RPMI8226 (cell line): ENCODE results near the gene CRACDL.
A peak's percentile ranks its signal among the peaks of the same experiment; 100 is the strongest.
"Not testable (repeated sequence)": the region's sequence is repeated elsewhere in the genome, so short reads cannot be mapped to it uniquely, and the experiment has no call there.

ENCODE experiments used
- DNase-seq: peaks from one replicate; pipeline ENCODE4 v3.0.0-alpha.2; 2015

CRACDL gene

DNA sequence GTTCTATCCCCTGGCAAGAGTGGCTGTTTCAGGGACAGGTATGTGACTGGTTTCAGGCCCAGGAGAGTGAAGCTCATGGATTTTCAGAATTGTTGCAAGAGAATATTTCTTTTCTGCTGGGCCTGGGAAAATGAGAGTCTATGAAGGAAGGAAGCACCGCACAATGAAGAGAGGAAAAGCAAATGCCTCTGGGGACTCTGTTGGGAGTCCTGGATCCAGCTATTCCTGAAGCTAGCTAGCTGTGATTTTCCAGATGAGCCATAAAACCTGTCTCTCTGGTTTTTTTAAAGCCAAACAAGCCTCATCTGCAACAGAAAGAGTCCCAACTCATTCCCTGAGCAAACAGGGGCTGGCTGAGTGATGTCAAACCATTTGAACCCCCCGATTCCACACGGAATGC, 53.7 kb downstream of the CRACDL start:
- DNase-seq = no peak

DNA sequence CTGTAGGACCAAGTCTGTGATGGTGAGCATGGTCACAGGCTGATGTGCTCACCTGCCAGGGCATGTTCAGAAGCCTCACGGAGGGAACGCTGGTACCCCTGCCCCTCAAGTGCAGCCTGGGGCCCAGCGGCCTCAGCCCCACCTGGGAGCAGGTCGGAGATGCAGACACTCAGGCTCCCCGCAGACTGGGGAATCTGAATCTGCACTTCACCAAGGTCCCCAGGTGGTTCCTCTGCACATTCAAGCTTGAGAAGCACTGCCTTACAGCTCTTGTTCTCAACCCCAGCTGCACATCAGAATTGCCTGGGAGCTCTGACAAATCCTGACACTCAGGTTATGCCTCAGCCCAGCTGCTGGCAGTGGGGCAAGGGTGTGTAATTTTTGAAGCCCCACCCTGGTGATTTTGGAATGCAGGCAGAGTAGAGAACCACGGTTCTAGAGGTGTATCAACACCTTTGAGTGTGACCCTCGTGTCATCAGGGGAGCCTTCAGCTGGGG, 54.8 kb downstream of the CRACDL start:
- DNase-seq = no peak

DNA sequence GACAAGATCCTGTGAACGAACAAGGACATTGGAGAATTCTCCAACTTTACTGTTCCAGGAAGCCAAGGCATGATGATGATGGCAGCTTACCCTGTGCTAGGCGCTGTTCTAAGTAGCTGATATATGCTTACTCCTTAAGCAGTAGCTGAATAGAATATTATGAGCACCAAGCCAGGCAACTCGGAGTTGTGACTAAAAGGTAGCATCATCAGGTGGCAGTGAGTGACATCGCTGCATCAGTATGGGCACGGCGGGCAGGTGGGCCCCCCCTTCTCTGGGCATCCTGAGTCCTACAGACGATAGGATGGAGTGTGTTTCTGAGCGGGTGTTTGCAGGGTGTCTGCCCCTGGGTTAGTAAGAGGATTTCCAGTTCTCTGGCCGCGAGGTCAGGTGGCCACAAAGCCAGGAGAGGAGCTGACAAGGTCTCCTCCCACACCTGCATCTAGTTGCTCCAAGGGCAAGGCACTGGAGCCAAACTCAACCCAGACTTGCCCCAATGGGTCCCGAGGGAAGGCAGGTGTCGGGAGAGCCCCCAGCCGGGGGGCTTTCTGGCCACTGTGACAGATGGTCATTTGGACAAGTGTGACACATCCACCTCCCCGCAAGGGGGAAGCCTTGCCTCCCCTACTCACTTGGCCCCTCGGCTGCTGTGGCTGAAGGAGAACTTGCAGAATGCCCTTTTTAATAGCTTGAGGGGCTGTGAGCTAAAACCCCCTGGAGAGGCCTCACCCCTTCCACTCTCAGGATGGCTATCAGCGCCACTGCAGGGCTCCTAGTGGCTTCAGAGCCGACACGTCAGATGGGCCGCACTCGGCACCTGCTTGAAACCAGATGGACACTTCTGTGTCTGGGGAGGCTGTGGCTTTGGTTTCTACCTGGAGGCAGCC, 55.5 kb downstream of the CRACDL start:
- DNase-seq = no peak

DNA sequence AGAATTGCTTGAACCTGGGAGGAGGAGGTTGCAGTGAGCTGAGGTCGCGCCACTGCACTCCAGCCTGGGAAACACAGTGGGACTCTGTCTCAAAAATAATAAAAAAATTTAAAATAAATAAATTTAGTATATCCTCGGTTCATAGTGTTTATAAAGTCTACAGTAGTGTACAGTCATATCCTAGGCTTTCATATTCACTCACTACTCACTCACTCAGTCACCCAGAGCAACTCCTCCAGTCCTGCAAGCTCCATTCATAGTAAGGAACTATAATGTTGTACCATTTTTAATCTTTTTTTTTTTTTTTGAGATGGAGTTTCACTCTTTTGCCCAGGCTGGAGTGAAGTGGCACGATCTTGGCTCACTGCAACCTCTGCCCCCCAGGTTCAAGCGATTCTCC, 58.4 kb downstream of the CRACDL start:
- not testable (repeated sequence) for DNase-seq

DNA sequence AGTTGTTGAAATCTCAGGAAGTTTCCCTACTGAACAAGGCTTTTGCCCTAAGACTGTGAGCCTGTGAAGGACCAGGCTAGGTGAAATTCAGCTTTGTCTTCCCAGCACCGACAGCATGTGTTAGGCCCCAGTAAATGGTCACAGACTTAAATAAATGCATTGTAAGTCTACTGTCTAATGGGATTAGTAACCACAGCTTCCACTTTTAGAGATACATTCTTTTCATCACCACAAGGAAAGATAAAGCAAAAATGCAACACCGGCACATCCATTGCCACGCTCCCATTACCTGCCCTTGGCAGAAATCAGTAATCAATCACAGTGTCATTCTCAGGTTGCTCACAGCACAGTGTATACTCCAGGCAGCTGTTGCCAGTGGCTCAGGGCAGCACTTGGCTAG, 59.3 kb downstream of the CRACDL start:
- DNase-seq = no peak

DNA sequence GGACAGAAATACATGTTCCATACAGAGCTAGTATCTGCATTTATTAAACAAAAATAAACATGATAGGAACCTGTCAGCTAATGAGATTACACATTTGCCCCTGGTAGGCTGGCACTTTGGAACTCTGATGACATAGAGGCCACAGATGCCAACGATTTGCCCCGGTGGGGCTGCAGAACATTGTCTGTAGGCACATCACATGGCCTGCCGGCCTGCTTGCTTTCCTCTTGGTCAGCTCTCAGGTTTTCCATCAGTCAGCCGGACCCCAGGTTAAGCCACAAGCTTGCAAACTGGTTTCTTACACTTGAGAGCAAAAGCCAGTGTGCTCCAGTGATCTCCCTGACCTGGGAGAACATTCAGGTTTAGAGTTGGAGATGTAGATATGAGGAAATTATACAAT, 60.3 kb downstream of the CRACDL start:
- no peak for DNase-seq

DNA sequence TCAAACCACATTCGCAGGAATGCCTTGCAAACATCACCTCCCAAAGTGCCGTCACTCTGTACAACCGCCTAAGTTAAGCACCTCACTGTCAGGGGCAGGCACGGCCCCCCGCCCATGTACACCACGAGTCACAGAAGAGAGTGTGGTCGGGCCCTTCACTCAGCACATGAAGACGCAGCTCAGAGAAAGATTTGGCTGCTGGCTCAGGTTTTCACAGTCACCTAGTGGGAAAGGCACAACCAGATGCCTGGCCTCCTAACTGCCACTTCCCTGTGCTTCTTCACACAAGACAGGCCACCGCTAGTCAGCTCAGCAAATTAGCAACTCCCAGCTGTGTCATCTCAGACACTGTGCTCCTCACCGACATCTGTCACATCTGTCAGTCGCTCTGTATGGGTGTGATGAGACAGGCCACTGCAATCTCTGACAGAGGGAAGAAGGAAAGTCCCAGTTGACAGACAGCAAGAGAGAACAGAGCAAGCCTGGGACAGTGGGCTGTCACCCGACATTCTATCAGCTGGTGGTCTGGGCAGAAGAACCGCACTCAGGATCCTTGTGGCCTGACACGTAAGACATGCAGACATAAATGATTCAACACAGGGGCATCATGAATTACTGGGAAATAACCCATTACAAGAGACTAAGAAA, 60.8 kb downstream of the CRACDL start:
- DNase-seq = no peak

DNA sequence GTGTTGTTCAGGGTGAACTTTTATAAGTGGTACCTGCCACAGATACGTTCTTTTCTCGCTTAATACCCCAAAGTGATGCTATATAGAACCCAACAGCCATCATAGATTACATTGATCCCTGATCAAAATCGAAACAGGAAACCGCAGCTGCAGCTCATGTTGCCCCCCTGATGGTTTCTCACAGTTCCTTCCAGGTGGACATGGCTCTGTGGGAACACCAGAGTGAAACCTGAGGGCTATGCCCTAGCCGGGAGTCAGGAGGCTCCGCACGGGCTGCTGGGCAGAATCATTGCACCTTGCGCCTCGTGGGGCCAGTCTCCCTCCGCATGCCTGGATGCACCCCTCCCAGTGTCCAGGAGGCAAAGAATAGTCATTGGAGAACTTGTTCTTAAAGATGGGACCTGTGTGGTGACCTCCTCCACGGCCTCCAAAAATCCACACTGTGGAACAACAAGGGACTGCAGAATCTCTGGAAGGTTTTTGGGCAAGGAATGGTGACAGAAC, 61.8 kb downstream of the CRACDL start:
- DNase-seq = no peak

DNA sequence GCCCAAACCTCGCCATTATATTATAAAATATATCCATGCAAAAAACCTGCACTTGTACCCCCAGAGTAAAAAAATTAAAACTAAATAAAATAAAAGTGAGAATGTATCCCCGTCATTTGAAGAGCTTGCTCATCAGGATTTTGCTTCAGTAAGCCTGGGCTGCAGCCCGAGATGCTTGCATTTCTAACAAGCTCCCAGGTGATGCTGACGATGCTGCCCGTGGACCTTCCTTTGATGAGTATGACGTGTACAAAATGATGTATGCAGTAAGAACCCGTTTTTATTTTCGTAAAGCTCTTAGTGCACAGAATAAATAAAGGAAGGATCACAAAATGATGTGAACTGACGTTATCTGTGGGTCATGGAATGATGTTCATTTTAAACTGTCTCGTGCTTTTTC, 63.5 kb downstream of the CRACDL start:
- DNase-seq = no peak

DNA sequence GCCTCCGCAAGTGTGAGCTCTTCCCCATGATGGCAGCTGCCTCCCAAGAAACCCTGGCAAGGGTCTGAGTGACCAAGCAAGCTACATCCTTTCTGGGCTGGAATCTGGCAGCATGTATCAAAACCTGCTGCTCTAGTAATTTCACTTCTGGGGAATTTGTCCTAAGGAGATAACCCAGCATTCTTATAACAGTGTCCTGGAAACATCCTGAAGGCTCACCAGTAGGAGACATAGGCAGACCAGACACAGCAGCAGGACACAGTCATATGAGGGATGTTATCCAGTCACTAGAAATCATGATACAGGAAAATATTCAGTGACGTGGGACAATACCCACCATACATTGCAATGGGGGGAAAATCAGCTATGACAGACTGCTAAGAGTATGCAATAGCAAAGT, 64.5 kb downstream of the CRACDL start:
- no peak for DNase-seq

DNA sequence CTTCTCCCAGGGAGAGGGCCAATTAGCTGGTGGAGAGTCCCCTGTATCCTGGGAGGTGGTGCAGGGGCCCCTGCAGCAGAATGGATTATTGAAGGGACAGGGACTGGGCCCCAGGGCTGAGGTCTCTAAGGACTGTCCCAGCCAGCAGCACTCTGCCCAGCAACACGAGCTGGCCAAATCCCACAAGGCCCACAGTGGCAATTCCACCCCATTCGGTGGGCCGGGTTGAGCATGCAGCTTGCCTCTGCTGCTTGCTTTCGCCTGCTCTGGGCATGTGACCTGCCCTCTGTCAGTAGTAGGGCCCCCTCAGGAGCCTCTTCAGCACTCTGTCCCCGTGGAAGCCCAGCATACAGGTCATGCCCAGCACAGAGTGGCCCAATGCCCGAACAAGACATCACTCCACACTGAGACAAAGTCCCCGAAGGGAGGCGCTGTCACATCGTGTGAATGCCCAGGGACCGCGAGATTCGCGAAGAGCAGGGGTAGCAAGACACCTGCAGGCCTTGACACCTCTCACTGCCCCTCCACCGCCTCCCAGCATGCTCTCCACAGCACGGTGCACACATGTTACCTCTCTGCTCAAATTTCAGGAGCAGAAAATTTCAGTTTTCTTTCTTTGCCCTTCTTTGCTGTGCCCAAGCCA, 65.4 kb downstream of the CRACDL start:
- DNase-seq = peak; percentile 39

DNA sequence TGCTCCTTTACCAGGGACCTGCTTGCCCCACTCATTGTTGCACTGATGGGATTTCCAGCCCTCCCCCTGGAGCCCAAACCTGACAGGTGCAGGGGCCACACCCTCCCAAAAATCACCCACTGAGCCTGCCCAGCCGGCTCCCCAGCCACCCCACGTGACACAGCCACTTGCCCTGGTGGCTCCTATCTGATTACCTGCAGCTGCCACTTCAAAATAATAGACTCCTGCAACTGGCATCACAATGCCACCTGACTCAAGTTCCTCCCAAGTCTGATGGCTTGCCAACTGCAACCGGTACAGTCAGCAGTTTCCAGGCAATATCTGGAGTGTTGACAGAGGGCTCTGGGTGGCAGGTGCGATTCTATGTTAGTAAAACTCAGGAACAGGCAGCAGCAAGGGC, 66.2 kb downstream of the CRACDL start:
- peak; percentile 98 for DNase-seq

DNA sequence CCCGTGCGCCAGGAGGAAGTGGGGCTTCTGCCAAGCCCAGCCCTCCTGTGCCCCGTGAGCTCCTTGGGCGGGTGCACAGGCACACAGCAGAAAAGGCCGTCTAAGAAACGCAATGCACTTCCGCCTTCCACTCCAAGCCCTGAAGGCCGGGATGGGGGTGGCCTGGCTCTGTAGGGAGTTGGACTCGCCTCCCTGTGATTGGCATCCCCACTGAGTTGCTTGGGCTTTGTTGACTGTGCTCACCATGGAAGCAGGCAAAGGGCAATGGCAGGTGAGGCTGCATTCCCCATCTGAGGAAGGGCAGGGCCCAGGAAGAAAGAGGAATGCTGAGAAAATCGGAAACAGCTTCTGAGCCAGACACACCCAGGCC, 66.8 kb downstream of the CRACDL start:
- DNase-seq = peak; percentile 51

DNA sequence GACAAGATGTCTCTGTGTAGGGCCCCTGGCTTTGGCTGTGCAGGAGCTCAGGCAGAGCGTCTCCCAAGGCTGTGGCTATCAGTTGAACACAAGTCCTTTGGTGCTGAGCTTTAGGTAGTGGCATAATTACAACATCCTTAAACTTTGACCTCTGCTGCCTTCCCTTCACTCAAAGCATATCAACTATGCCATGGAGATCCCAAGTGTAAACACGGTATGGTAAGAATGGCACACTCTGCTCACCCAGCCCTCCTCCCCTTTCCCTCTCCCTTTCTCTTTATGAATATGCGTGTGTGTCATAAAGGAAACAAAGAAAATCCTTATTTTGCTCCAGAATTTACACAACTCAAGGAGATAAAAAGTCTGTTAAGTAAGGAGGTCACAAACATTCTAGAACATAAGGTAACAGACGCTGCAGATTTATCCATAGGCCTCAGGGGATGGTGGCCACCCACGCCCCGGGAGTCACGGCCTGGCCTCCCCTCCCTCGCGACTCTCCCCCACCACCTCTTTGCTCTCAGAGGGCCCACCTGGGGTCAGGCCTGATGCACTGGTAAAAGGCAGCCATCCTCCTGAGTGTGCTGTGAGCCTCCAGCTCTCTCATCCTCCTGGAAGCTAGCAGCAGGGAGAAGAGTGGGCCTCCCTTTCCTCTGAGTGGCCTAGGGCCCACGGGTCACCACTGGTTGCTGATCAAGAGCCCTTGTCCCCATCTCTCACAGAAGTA, 67.3 kb downstream of the CRACDL start:
- no peak for DNase-seq

DNA sequence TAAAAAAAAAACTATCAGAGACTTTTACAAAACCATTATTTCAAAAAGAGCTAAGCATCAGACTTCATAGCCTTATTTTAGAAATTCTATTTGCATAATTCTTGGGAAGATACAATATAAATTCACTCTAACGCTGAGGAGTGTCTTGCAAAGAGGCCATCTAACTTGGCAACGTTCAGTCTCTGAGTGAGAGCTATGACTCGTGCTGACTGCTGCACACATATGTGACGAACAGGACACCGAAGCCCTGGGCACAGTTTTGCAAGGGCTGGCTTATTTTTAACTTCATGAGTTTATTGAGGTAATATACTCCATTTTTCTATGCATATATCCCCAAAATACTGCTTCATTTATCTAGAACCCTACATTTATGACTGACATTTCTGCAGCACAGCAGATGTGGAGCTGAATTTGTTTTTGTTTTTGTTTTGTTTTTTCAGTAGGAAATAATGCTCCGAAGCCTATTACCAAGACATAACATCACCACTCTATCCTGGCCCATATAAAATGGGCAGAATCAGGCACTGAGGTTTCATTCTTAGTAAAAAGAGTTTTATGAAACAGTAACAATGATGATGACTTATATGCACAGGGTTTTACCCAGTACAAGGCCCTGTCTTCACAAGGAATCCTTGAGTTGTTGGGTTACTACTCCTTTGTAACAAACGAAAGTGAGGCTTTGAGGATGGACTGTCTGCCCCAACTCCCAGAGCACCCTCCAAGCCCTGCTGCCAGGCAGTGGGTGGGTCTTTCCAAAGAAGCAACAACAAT, 68.3 kb downstream of the CRACDL start:
- no peak for DNase-seq

DNA sequence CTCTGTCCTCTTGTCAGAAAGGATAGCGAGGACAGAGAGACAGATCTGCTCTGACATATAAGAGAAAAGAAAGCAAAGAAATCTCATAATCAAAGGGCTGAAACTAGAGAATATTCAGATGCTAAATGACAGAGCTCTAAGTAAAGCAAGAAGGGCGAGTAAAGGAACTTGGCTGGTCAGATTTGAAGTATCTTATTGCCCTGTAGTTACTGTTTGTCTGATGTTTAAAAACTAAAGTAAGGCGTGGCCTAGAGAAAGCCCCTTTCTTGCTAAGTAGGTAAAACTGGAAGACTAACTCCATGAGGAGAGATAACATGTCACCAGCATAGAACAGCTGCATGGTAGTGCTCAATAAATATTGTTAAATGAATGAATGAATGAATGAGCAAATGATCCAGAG, 70.0 kb downstream of the CRACDL start:
- DNase-seq = no peak

DNA sequence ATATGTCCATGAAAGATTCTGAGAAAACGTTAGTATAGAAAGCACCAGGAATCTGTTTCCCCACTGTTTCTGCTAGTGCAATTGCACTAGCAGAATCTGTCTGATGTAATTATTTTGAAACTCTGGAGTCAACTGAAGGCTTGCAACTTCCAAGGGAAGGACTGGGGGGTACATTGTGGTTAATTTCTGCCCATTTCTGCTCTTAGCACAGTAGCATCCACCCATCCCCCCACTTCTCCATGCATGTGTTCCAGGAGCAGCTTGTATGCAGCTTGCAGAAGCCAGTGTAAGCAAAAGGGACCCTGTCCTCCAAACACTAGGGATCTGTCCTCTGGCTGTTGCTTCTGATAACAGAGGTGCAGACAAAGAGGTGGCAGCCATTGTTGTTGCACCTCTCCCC, 74.4 kb downstream of the CRACDL start:
- DNase-seq = no peak

DNA sequence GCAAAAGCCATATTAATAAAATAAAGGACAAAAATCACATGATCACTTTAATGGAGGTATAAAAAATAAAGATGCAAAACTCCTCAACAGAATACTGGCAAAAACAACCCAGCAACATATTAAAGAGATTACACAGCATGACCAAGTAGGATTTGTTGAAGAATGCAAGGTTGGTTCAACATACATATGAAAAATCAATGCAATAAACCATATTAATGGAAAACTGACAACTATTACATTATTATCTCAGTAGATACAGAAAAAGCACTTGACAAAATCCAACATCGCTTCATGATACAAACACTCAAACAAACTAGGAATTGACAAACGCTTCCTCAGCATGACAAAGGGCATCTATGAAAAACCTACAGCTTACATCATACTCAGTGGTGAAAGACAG, 76.7 kb downstream of the CRACDL start:
- no peak for DNase-seq

DNA sequence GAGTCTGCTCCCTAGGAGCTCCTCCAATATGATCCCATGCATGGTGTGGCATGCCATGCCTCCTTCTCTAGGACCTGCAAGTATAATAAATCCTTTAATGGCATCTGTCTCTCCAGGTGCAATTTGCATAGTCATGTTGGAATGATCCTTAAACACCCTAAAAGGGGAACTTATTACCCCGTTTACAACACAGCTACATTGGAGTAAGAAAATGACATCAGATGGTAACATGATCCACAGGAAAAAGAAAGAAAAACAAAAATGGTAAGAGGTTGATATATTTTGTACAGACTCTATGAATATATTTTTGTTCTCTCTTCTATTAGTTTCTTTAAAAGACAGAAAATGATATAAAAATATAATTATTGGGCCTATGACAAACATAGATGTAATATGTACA, 79.0 kb downstream of the CRACDL start:
- DNase-seq = no peak

DNA sequence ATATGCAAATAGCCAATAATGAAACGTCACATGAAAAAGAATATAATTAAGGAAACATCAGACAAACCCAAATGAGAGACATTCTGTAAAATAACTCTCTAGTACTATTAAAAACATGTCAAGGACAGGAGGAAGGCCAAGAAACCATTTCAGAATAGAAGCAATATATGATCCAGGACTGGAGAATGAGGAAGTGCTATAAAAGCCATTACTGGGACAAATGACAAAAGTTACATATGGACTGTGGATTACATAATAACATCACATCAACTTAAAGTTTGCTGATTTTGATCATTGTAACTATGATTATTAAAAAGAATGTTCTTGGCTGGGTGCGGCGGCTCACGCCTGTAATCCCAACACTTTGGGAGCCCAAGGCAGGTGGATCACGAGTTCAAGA, 81.3 kb downstream of the CRACDL start:
- DNase-seq = no peak

DNA sequence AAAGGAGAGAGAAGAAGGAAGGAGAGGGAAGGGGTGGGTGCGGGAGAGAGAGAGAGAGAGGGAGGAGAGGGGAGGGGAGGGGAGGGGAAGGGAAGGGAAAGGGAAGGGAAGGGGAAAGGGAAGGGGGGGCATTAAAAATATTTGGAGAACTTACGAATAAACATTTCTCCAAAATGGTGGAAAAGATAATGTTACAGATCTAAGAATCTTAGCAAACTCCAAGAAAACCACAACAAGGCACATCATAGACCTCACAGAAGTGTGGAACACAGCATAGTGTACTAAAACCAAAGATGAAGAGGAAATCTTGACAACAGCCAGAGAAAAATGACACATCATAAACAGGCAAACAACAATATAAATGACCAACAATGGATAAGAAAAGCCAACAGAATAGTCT, 83.1 kb downstream of the CRACDL start:
- no peak for DNase-seq

DNA sequence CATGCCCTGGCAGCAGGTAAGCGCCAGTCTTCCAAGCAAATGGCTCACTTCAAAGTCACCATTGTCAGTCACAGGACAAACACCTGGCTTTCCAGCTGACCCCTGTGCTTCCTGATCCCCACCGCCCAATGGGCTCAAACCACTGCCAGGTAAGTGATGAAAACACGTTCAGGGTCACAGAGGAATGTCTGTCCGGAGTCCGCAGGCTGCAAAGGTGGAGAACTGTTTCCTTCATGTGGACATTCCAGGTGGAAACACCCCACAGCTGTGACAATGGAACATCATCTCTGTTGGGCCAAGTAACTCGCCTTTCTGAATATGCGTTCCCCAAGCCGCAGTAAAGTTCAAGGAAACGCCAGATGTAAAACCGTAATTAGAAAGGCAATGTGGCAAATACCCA, 86.0 kb downstream of the CRACDL start:
- DNase-seq = no peak
